ENCODE measurements around the gene TRIM72. TPM values are rescaled to one million over a fixed set of nuclear protein-coding genes. Genes with fewer than 3 reads are reported as not detected.

Gene TRIM72
- total and polyA plus RNA-seq, 9 of the 15 experiments (the other 6 are each of a cell fraction or from before 2014, with no cell fraction given): under 0.01 TPM; not detected in 8

DNA sequence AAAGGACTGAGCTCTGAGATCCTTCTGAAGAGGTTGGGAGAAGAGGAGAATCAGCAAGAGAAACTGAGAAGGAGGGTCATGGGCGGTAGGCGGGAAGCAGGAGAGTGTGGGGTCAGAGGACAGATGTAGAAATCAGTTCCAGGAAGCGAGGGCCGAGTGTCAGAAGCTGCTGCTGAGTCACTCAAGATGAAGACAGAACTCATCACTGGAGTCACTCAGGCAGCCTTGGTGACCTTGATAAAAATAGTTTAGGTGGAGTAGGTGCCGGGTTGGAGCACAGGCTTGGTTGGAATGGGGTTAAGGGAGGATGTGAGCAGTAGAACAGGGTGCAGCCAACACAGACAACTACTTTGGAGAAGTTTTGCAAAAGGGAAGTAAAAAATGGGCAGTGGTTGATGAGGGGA, 39.7 kb downstream of the TRIM72 start (continued):
- TF ChIP-seq SRSF1 (IDR thresholded peaks at IDR 0.05; ENCODE audit: low read depth, low read length) (no peak), JUN (IDR thresholded peaks at IDR 0.05; ENCODE audit: borderline replicate concordance, low read depth, low read length) (peak; percentile 70; the same call in 1 of the 2 replicates), JUN (CRISPR knock-in tag; IDR thresholded peaks at IDR 0.05; ENCODE audit: borderline replicate concordance) (no peak), RHOXF2B (CRISPR knock-in tag; conservative IDR thresholded peaks at IDR 0.05) (no peak), HSF4 (CRISPR knock-in tag; IDR thresholded peaks at IDR 0.05; ENCODE audit: borderline replicate concordance) (no peak), ZBTB17 (CRISPR knock-in tag; IDR thresholded peaks at IDR 0.05) (no peak), MAFK (IDR thresholded peaks at IDR 0.05; ENCODE audit: low read length) (peak; percentile 86), XRCC4 (IDR thresholded peaks at IDR 0.05; ENCODE audit: extremely low read depth, insufficient read depth, insufficient read length) (no peak), L3MBTL2 (IDR thresholded peaks at IDR 0.05) (peak; percentile 59), PTTG1 (tag; IDR thresholded peaks at IDR 0.05; ENCODE audit: low read depth) (no peak), GABPB2 (CRISPR knock-in tag; conservative IDR thresholded peaks at IDR 0.05) (no peak), KLF16 (IDR thresholded peaks at IDR 0.05) (no peak), MEF2A (IDR thresholded peaks at IDR 0.05; ENCODE audit: control insufficient read depth, low read depth, low read length) (peak; percentile 71; the same call in 1 of the 2 replicates), E2F1 (CRISPR knock-in tag; IDR thresholded peaks at IDR 0.05) (no peak), ELF4 (CRISPR knock-in tag; IDR thresholded peaks at IDR 0.05) (0 out of 2 replicates have a peak, but pooled peaks have one; percentile 45), GTF3C2 (IDR thresholded peaks at IDR 0.05; ENCODE audit: borderline replicate concordance, extremely low read depth, insufficient read length) (no peak), TBL1XR1 (IDR thresholded peaks at IDR 0.05; ENCODE audit: low read length in 2 of 2) (peak in 1 of 2 experiments; percentile 81; a peak in 2 of 4 replicates), MEIS2 (IDR thresholded peaks at IDR 0.05; ENCODE audit: partially characterized antibody) (peak; percentile 92), NCOA1 (IDR thresholded peaks at IDR 0.05; ENCODE audit: low read depth) (peak; percentile 56; the same call in 1 of the 2 replicates), RFX5 (IDR thresholded peaks at IDR 0.05; ENCODE audit: low read depth, low read length) (no peak)
- TF ChIP-seq, protein P1, sequence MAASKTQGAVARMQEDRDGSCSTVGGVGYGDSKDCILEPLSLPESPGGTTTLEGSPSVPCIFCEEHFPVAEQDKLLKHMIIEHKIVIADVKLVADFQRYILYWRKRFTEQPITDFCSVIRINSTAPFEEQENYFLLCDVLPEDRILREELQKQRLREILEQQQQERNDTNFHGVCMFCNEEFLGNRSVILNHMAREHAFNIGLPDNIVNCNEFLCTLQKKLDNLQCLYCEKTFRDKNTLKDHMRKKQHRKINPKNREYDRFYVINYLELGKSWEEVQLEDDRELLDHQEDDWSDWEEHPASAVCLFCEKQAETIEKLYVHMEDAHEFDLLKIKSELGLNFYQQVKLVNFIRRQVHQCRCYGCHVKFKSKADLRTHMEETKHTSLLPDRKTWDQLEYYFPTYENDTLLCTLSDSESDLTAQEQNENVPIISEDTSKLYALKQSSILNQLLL (CRISPR knock-in tag; IDR thresholded peaks at IDR 0.05; ENCODE audit: borderline replicate concordance): no peak
- TF ChIP-seq, protein P2, sequence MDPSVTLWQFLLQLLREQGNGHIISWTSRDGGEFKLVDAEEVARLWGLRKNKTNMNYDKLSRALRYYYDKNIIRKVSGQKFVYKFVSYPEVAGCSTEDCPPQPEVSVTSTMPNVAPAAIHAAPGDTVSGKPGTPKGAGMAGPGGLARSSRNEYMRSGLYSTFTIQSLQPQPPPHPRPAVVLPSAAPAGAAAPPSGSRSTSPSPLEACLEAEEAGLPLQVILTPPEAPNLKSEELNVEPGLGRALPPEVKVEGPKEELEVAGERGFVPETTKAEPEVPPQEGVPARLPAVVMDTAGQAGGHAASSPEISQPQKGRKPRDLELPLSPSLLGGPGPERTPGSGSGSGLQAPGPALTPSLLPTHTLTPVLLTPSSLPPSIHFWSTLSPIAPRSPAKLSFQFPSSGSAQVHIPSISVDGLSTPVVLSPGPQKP (CRISPR knock-in tag; IDR thresholded peaks at IDR 0.05): no peak
- TF ChIP-seq, protein P3, sequence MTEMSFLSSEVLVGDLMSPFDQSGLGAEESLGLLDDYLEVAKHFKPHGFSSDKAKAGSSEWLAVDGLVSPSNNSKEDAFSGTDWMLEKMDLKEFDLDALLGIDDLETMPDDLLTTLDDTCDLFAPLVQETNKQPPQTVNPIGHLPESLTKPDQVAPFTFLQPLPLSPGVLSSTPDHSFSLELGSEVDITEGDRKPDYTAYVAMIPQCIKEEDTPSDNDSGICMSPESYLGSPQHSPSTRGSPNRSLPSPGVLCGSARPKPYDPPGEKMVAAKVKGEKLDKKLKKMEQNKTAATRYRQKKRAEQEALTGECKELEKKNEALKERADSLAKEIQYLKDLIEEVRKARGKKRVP (CRISPR knock-in tag; IDR thresholded peaks at IDR 0.05): no peak

All from K562 (cell line).